WTC11 (cell line): ENCODE results near the gene NDRG4. TPM values are rescaled to one million over a fixed set of nuclear protein-coding genes. Genes with fewer than 3 reads are reported as not detected.
A peak's percentile ranks its signal among the peaks of the same experiment; 100 is the strongest.

ENCODE experiments used
- ATF6 ChIP-seq: sonication (generic); formaldehyde crosslinking; IDR thresholded peaks from 2 replicates; pipeline ENCODE4 v1.8.1; 2023; ENCODE audit warnings: mild to moderate bottlenecking, missing genetic modification reagents
- CREB1 ChIP-seq: sonication (generic); formaldehyde crosslinking; IDR thresholded peaks from 2 replicates; pipeline ENCODE4 v1.8.0; 2023; ENCODE audit warnings: mild to moderate bottlenecking, missing genetic modification reagents
- CREM ChIP-seq: sonication (generic); formaldehyde crosslinking; IDR thresholded peaks from 2 replicates; pipeline ENCODE4 v1.8.1; 2022; ENCODE audit warnings: mild to moderate bottlenecking, missing genetic modification reagents, moderate library complexity
- E2F4 ChIP-seq: sonication (generic); formaldehyde crosslinking; IDR thresholded peaks from 2 replicates; pipeline ENCODE4 v1.8.1; 2022; ENCODE audit warnings: low read depth, mild to moderate bottlenecking, moderate library complexity, missing genetic modification reagents, borderline replicate concordance
- E2F5 ChIP-seq: sonication (generic); formaldehyde crosslinking; IDR thresholded peaks from 2 replicates; pipeline ENCODE4 v1.8.1; 2022; ENCODE audit warnings: mild to moderate bottlenecking, moderate library complexity, missing genetic modification reagents
- EMX1 ChIP-seq: fragments of 250-450 bp; sonication (Bioruptor Pico); IDR thresholded peaks from 2 replicates; pipeline ENCODE4 v1.8.0; 2021; ENCODE audit warnings: mild to moderate bottlenecking
- ERG ChIP-seq: fragments of 250-450 bp; sonication (Bioruptor Pico); IDR thresholded peaks from 2 replicates; pipeline ENCODE4 v1.8.0; 2021; ENCODE audit warnings: mild to moderate bottlenecking
- ESRRA ChIP-seq: sonication (generic); formaldehyde crosslinking; IDR thresholded peaks from 2 replicates; pipeline ENCODE4 v1.8.1; 2022; ENCODE audit warnings: mild to moderate bottlenecking, missing genetic modification reagents, borderline replicate concordance
- FOXK1 ChIP-seq: sonication (generic); formaldehyde crosslinking; IDR thresholded peaks from 2 replicates; pipeline ENCODE4 v1.8.0; 2022; ENCODE audit warnings: mild to moderate bottlenecking, moderate library complexity, missing genetic modification reagents
- GTF2I ChIP-seq: fragments of 250-450 bp; sonication (Bioruptor Pico); conservative IDR thresholded peaks from 2 replicates; pipeline ENCODE4 v1.4.0; 2021; ENCODE audit warnings: mild to moderate bottlenecking
- JUN ChIP-seq: sonication (generic); formaldehyde crosslinking; IDR thresholded peaks from 2 replicates; pipeline ENCODE4 v1.8.0; 2023; ENCODE audit warnings: mild to moderate bottlenecking, missing genetic modification reagents
- MAX ChIP-seq: sonication (generic); formaldehyde crosslinking; IDR thresholded peaks from 2 replicates; pipeline ENCODE4 v1.8.0; 2022; ENCODE audit warnings: mild to moderate bottlenecking, missing genetic modification reagents
- MLX ChIP-seq: sonication (generic); formaldehyde crosslinking; IDR thresholded peaks from 2 replicates; pipeline ENCODE4 v1.8.1; 2023; ENCODE audit warnings: mild to moderate bottlenecking, missing genetic modification reagents, moderate library complexity
- MXD4 ChIP-seq: fragments of 250-450 bp; sonication (Bioruptor Pico); IDR thresholded peaks from 2 replicates; pipeline ENCODE4 v1.8.0; 2021; ENCODE audit warnings: mild to moderate bottlenecking, moderate library complexity, borderline replicate concordance
- NFYB ChIP-seq: sonication (generic); formaldehyde crosslinking; conservative IDR thresholded peaks from 2 replicates; pipeline ENCODE4 v1.8.0; 2022; ENCODE audit warnings: low read depth, missing genetic modification reagents
- OVOL2 ChIP-seq: fragments of 250-450 bp; sonication (Bioruptor Pico); IDR thresholded peaks from 2 replicates; pipeline ENCODE4 v1.9.0; 2021; ENCODE audit warnings: mild to moderate bottlenecking, borderline replicate concordance
- PRDM15 ChIP-seq: sonication (generic); formaldehyde crosslinking; IDR thresholded peaks from 2 replicates; pipeline ENCODE4 v1.8.0; 2022; ENCODE audit warnings: missing genetic modification reagents
- RELA ChIP-seq: sonication (generic); formaldehyde crosslinking; IDR thresholded peaks from 2 replicates; pipeline ENCODE4 v1.8.1; 2022; ENCODE audit warnings: missing genetic modification reagents, mild to moderate bottlenecking, borderline replicate concordance
- SP1 ChIP-seq: sonication (generic); formaldehyde crosslinking; conservative IDR thresholded peaks from 2 replicates; pipeline ENCODE4 v1.8.1; 2022; ENCODE audit warnings: missing genetic modification reagents
- STAT6 ChIP-seq: sonication (generic); formaldehyde crosslinking; conservative IDR thresholded peaks from 2 replicates; pipeline ENCODE4 v1.8.1; 2023; ENCODE audit warnings: mild to moderate bottlenecking, low read depth, missing genetic modification reagents, moderate library complexity
- USF1 ChIP-seq: sonication (generic); formaldehyde crosslinking; IDR thresholded peaks from 2 replicates; pipeline ENCODE4 v1.8.0; 2022; ENCODE audit warnings: mild to moderate bottlenecking, missing genetic modification reagents
- ZBTB43 ChIP-seq: sonication (generic); formaldehyde crosslinking; IDR thresholded peaks from 2 replicates; pipeline ENCODE4 v1.8.1; 2023; ENCODE audit warnings: mild to moderate bottlenecking, missing genetic modification reagents
- ZNF416 ChIP-seq: fragments of 250-450 bp; sonication (Bioruptor Pico); IDR thresholded peaks from 2 replicates; pipeline ENCODE4 v1.9.0; 2021; ENCODE audit warnings: mild to moderate bottlenecking, inconsistent platforms
- total RNA-seq: library from RNA; stranded (reverse); gene quantifications from 3 replicates; pipeline ENCODE4 v1.2.3, GENCODE V29; 2021

Gene NDRG4
- total RNA-seq, 1 experiment from 2014 or later, result 20.5 TPM

GRCh38 chr16:58511933-58512815 lies 12.2 kb downstream of the NDRG4 start (continued):
- no peak for TF ChIP-seq PRDM15 (CRISPR knock-in tag)
- TF ChIP-seq ESRRA (CRISPR knock-in tag), result no peak
- TF ChIP-seq MXD4 (CRISPR knock-in tag), result no peak
- no peak for TF ChIP-seq JUN (CRISPR knock-in tag)
- TF ChIP-seq GTF2I (CRISPR knock-in tag), result no peak
- no peak for TF ChIP-seq E2F5 (CRISPR knock-in tag)
- TF ChIP-seq ATF6, result no peak
- no peak for TF ChIP-seq E2F4 (CRISPR knock-in tag)
- TF ChIP-seq STAT6, result no peak
- no peak for TF ChIP-seq CREB1
- no peak for TF ChIP-seq RELA (CRISPR knock-in tag)
- no peak for TF ChIP-seq CREM (CRISPR knock-in tag)
- TF ChIP-seq ERG (CRISPR knock-in tag), result no peak
- TF ChIP-seq EMX1 (CRISPR knock-in tag), result no peak
- TF ChIP-seq SP1 (CRISPR knock-in tag), result 0 out of 2 replicates have a peak, but pooled peaks have one; percentile 19
- TF ChIP-seq FOXK1 (CRISPR knock-in tag), result peak; percentile 36; the same call in 1 of the 2 replicates
- peak; percentile 67 for TF ChIP-seq USF1
- peak; percentile 51; the same call in 1 of the 2 replicates for TF ChIP-seq MAX (CRISPR knock-in tag)
- no peak for TF ChIP-seq ZNF416 (CRISPR knock-in tag)
- no peak for TF ChIP-seq ZBTB43 (CRISPR knock-in tag)
- no peak for TF ChIP-seq OVOL2
- TF ChIP-seq MLX, result no peak
- no peak for TF ChIP-seq NFYB (CRISPR knock-in tag)
